Bone marrow (tissue), 2 donors: ENCODE data around the gene EIF4H.
A peak's percentile ranks its signal among the peaks of the same experiment; 100 is the strongest.
"Not testable (repeated sequence)": the region's sequence is repeated elsewhere in the genome, so short reads cannot be mapped to it uniquely, and the experiment has no call there.

Experiments used
- DNase-seq, 2 donors: peaks; one replicate each; lab custom pipeline; 2025; lab: John Stamatoyannopoulos, UW

Gene EIF4H

DNA sequence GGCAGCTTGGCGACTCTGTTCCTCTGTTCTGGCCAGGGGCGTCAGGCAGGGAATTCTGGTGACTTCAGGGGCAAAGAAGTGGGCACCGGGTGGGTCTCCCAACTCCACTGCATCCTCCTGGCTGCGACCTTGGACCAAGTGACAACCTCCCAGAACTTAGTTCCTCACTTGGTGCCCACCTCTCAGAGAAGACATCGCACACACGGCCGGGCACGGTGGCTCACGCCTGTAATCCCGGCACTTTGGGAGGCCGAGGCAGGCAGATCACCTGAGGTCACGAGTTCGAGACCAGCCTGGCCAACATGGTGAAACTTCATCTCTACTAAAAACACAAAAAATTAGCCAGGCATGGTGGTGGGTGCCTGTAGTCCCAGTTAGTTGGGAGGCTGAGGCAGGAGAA lies 50.8 kb downstream of the EIF4H start:
- DNase-seq: not testable (repeated sequence)

- DNase-seq: no peak
Measured at GRCh38 chr7:74225400-74225799, 51.2 kb downstream of the EIF4H start.

DNA sequence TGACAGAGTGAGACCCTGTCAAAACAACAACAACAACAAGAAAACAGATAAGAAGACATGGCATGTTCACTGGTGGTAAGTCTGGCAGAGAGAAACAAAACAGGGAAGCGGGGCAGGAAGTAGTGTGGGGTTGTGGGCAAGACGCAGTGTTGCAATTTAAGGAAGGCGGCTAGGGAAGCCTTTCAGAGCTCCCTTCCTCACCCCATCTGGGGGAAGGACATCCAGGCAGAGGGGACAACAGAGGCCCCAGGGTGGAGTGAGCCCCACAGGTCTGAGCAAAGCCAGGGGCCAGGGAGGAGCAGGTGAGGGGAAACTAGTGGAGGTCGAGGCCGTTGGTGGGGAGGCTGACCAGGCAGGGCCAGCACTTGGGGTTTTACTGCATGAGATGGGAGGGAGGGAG lies 52.5 kb downstream of the EIF4H start:
- DNase-seq: peak; percentile 15 to 56

GRCh38 chr7:74228951-74229900 lies 55.1 kb downstream of the EIF4H start:
- DNase-seq: no peak

DNA sequence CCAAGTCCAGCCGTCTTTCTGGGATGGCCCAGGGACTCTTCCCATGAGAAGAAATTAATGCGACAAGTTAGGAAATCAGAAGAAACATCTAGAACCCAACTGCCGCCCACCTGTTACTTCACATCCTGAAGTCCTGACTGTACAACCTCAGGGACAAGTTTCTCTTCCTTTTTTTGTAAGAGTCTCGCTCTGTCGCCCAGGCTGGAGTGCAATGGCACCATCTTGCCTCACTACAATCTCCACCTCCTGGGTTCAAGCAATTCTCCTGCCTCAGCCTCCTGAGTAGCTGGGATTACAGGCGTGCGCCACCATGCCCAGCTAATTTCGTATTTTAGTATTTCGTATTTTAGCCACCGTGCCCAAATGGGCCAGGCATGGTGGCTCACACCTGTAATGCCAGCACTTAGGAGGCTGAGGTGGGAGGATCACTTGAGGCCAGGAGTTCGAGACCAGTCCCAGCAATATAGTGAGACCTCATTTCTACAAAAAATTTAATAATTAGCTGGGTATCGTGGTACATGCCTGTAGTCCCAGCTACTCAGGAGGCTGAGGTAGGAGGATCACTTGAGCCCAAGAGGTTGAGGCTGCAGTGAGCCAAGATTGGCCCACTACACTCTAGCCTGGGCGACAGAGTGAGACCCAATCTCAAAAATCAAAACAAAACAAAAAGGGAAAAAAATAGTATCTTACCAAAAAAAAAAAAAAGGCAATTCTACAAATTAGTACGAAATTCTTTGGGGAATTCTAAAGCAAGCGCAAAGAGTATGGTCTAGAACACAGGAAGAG lies 56.5 kb downstream of the EIF4H start:
- no peak for DNase-seq

GRCh38 chr7:74231232-74231590 lies 57.1 kb downstream of the EIF4H start:
- DNase-seq: no peak

- DNase-seq: no peak
Measured at GRCh38 chr7:74233655-74234285, 59.6 kb downstream of the EIF4H start.

GRCh38 chr7:74235518-74236268 lies 61.5 kb downstream of the EIF4H start:
- DNase-seq: no peak

DNA sequence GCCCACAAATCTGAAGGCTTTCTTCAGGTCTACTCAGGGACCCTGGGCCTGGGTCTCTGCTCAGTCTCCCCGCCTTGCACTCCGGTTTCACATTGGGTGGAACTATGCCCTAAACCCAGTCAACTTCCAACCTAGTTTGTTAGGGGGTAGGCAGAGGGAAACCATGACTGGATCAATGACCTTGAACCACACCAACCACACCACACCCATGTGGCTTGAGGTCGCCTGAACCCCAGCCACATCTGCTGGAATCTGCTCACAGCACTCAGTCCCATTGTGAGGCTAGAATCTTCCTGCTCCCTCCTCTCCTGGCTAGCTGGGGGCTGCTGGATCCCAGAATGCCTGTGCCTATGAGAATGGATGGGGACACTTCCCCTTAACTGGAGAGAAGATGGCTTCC lies 62.1 kb downstream of the EIF4H start:
- no peak for DNase-seq

GRCh38 chr7:74240482-74240881 lies 66.3 kb downstream of the EIF4H start:
- DNase-seq: no peak

GRCh38 chr7:74242122-74242443 lies 67.9 kb downstream of the EIF4H start:
- DNase-seq: no peak

- DNase-seq: no peak
Measured at GRCh38 chr7:74246497-74246896, 72.3 kb downstream of the EIF4H start.
